ENCODE data around the gene PPM1B. TPM values are rescaled to one million over a fixed set of nuclear protein-coding genes. Genes with fewer than 3 reads are reported as not detected.
"Not testable (repeated sequence)": the region's sequence is repeated elsewhere in the genome, so short reads cannot be mapped to it uniquely, and the experiment has no call there.

Gene PPM1B
- total RNA-seq, 1 donor, result 31.5 TPM

GRCh38 chr2:44124500-44124899 lies 44.2 kb upstream of the PPM1B start:
- no peaks in the 10 kb centered on the region for H3K79me2 ChIP-seq (ENCODE audit: insufficient read depth, low read length)
- TF ChIP-seq CTCF (IDR thresholded peaks at IDR 0.05; ENCODE audit: extremely low read depth, low read depth, low read length), result no peak
- DNase-seq (ENCODE audit: insufficient read length, low spot score, missing footprints), result no peak

GRCh38 chr2:44126106-44126797 lies 42.4 kb upstream of the PPM1B start:
- H3K4me1 ChIP-seq (ENCODE audit: insufficient read depth, low read length), result peaks cover 15% of the 10 kb centered on the region
- no peak overlapping the region for H3K27ac ChIP-seq (ENCODE audit: low read depth, low read length)
- H3K4me3 ChIP-seq (ENCODE audit: insufficient read depth, low read length), result no peak overlapping the region
- no peak overlapping the region for H3K4me2 ChIP-seq (ENCODE audit: insufficient read depth, low read length)
- H2AFZ ChIP-seq (ENCODE audit: low read length), result no peak overlapping the region
- no peaks in the 10 kb centered on the region for H4K20me1 ChIP-seq (ENCODE audit: insufficient read depth, low read length)
- H3K27me3 ChIP-seq (ENCODE audit: insufficient read depth, low read length), result no peaks in the 10 kb centered on the region
- no peak for DNase-seq (ENCODE audit: insufficient read length, low spot score, missing footprints)
- no peaks in the 10 kb centered on the region for H3K79me2 ChIP-seq (ENCODE audit: insufficient read depth, low read length)
- no peaks in the 10 kb centered on the region for H3K36me3 ChIP-seq (ENCODE audit: insufficient read depth, low read length)
- H3K9me3 ChIP-seq (ENCODE audit: low read depth, low read length), result no peaks in the 10 kb centered on the region
- no peak for TF ChIP-seq CTCF (IDR thresholded peaks at IDR 0.05; ENCODE audit: extremely low read depth, low read depth, low read length)

More at GRCh38 chr2:44124500-44124899, 44.2 kb upstream of the PPM1B start:
- Histone ChIP-seq H2AFZ (ENCODE audit: low read length) (no peak overlapping the region), H3K36me3 (ENCODE audit: insufficient read depth, low read length) (no peaks in the 10 kb centered on the region), H3K27me3 (ENCODE audit: insufficient read depth, low read length) (no peaks in the 10 kb centered on the region), H3K9me3 (ENCODE audit: low read depth, low read length) (no peaks in the 10 kb centered on the region), H3K4me2 (ENCODE audit: insufficient read depth, low read length) (no peak overlapping the region), H3K27ac (ENCODE audit: low read depth, low read length) (no peak overlapping the region), H4K20me1 (ENCODE audit: insufficient read depth, low read length) (no peaks in the 10 kb centered on the region), H3K4me1 (ENCODE audit: insufficient read depth, low read length) (peaks cover 16% of the 10 kb centered on the region), H3K4me3 (ENCODE audit: insufficient read depth, low read length) (no peak overlapping the region)

GRCh38 chr2:44130441-44130840 lies 38.2 kb upstream of the PPM1B start:
- H3K27ac ChIP-seq (ENCODE audit: low read depth, low read length), result no peak overlapping the region
- H3K4me1 ChIP-seq (ENCODE audit: insufficient read depth, low read length), result peaks cover 18% of the 10 kb centered on the region
- TF ChIP-seq CTCF (IDR thresholded peaks at IDR 0.05; ENCODE audit: extremely low read depth, low read depth, low read length), result no peak
- H3K79me2 ChIP-seq (ENCODE audit: insufficient read depth, low read length), result no peaks in the 10 kb centered on the region
- no peak overlapping the region for H3K4me3 ChIP-seq (ENCODE audit: insufficient read depth, low read length)
- H3K27me3 ChIP-seq (ENCODE audit: insufficient read depth, low read length), result no peaks in the 10 kb centered on the region
- H3K4me2 ChIP-seq (ENCODE audit: insufficient read depth, low read length), result no peak overlapping the region
- H3K36me3 ChIP-seq (ENCODE audit: insufficient read depth, low read length), result no peaks in the 10 kb centered on the region
- no peaks in the 10 kb centered on the region for H3K9me3 ChIP-seq (ENCODE audit: low read depth, low read length)
- H2AFZ ChIP-seq (ENCODE audit: low read length), result no peak overlapping the region
- no peaks in the 10 kb centered on the region for H4K20me1 ChIP-seq (ENCODE audit: insufficient read depth, low read length)
- peak; percentile 81 for DNase-seq (ENCODE audit: insufficient read length, low spot score, missing footprints)

GRCh38 chr2:44131177-44131576 lies 37.5 kb upstream of the PPM1B start:
- no peak overlapping the region for H3K4me2 ChIP-seq (ENCODE audit: insufficient read depth, low read length)
- H4K20me1 ChIP-seq (ENCODE audit: insufficient read depth, low read length), result no peaks in the 10 kb centered on the region
- no peak overlapping the region for H2AFZ ChIP-seq (ENCODE audit: low read length)
- no peak overlapping the region for H3K4me3 ChIP-seq (ENCODE audit: insufficient read depth, low read length)
- H3K27ac ChIP-seq (ENCODE audit: low read depth, low read length), result no peak overlapping the region
- H3K36me3 ChIP-seq (ENCODE audit: insufficient read depth, low read length), result no peaks in the 10 kb centered on the region
- no peak for TF ChIP-seq CTCF (IDR thresholded peaks at IDR 0.05; ENCODE audit: extremely low read depth, low read depth, low read length)
- no peaks in the 10 kb centered on the region for H3K79me2 ChIP-seq (ENCODE audit: insufficient read depth, low read length)
- no peaks in the 10 kb centered on the region for H3K9me3 ChIP-seq (ENCODE audit: low read depth, low read length)
- H3K27me3 ChIP-seq (ENCODE audit: insufficient read depth, low read length), result no peaks in the 10 kb centered on the region
- H3K4me1 ChIP-seq (ENCODE audit: insufficient read depth, low read length), result peaks cover 24% of the 10 kb centered on the region
- no peak for DNase-seq (ENCODE audit: insufficient read length, low spot score, missing footprints)

- not testable (repeated sequence) for H3K36me3 ChIP-seq (ENCODE audit: insufficient read depth, low read length); DNase-seq (ENCODE audit: insufficient read length, low spot score, missing footprints); H3K79me2 ChIP-seq (ENCODE audit: insufficient read depth, low read length); H3K9me3 ChIP-seq (ENCODE audit: low read depth, low read length); H3K4me3 ChIP-seq (ENCODE audit: insufficient read depth, low read length); H3K27me3 ChIP-seq (ENCODE audit: insufficient read depth, low read length); H2AFZ ChIP-seq (ENCODE audit: low read length); H4K20me1 ChIP-seq (ENCODE audit: insufficient read depth, low read length); H3K27ac ChIP-seq (ENCODE audit: low read depth, low read length); H3K4me2 ChIP-seq (ENCODE audit: insufficient read depth, low read length)
- H3K4me1 ChIP-seq (ENCODE audit: insufficient read depth, low read length), result peaks cover 27% of the 10 kb centered on the region
Measured at GRCh38 chr2:44133602-44134001, 35.1 kb upstream of the PPM1B start.
